DND-41 (cell line): ENCODE results near the gene ZMYM4.
A peak's percentile ranks its signal among the peaks of the same experiment; 100 is the strongest.

Experiments
- ATAC-seq: fragments of 200-7000 bp; cut with Tn5 transposase; 3 replicates; pipeline ENCODE4 v1.9.1; 2021; ENCODE audit warnings: low read depth; ENCODE audit not compliant: insufficient read depth
- DNase-seq: peaks from one replicate; pipeline ENCODE4 v3.0.0-alpha.2; 2020
- H2AFZ ChIP-seq: 2 replicates; pipeline ENCODE4 v1.6.0; 2012; ENCODE audit warnings: low read depth, low read length
- H3K27ac ChIP-seq: 2 replicates; pipeline ENCODE4 v1.5.1; 2012; ENCODE audit warnings: low read length, inconsistent platforms
- H3K27me3 ChIP-seq: fragments of 200-600 bp; sonication (generic); 2 replicates; pipeline ENCODE4 v1.6.0; 2012; ENCODE audit warnings: low read length, mild to moderate bottlenecking, inconsistent platforms; ENCODE audit not compliant: insufficient read depth, poor library complexity
- H3K36me3 ChIP-seq: 2 replicates; pipeline ENCODE4 v1.5.1; 2012; ENCODE audit warnings: low read length, inconsistent platforms; ENCODE audit not compliant: insufficient read depth
- H3K4me1 ChIP-seq: 2 replicates; pipeline ENCODE4 v1.5.1; 2012; ENCODE audit warnings: mild to moderate bottlenecking, low read length; ENCODE audit not compliant: insufficient read depth
- H3K4me2 ChIP-seq: 2 replicates; pipeline ENCODE4 v1.6.0; 2012; ENCODE audit warnings: mild to moderate bottlenecking, moderate library complexity, low read length, inconsistent platforms; ENCODE audit not compliant: insufficient read depth
- H3K4me3 ChIP-seq, 2 experiments: fragments of 200-600 bp in 1 of 2; shearing (Covaris generic) in 1 of 2; 2 replicates each; pipeline ENCODE4 v1.5.1; 2012 to 2016; ENCODE audit warnings: inconsistent platforms in 2 of 2, low read length in 2 of 2, mild to moderate bottlenecking in 2 of 2, low read depth in 1 of 2, moderate library complexity in 1 of 2
- H3K79me2 ChIP-seq: 2 replicates; pipeline ENCODE4 v1.6.0; 2012; ENCODE audit warnings: low read length, inconsistent platforms; ENCODE audit not compliant: insufficient read depth
- H3K9ac ChIP-seq: 2 replicates; pipeline ENCODE4 v1.6.0; 2012; ENCODE audit warnings: low read depth, mild to moderate bottlenecking, inconsistent platforms, low read length, moderate library complexity
- H3K9me3 ChIP-seq: 2 replicates; pipeline ENCODE4 v1.5.1; 2012; ENCODE audit warnings: low read length, moderate library complexity, mild to moderate bottlenecking, inconsistent platforms; ENCODE audit not compliant: insufficient read depth, severe bottlenecking
- H4K20me1 ChIP-seq: 2 replicates; pipeline ENCODE4 v1.6.0; 2012; ENCODE audit warnings: low read length; ENCODE audit not compliant: insufficient read depth
- CTCF ChIP-seq: IDR thresholded peaks from 2 replicates; pipeline ENCODE4 v1.5.1; 2012; ENCODE audit warnings: borderline replicate concordance, low read length, moderate library complexity, mild to moderate bottlenecking; ENCODE audit not compliant: poor library complexity, severe bottlenecking; ENCODE audit errors: extremely low read depth
- EZH2 ChIP-seq: IDR thresholded peaks from 3 replicates; pipeline ENCODE4 v1.6.1; 2012; ENCODE audit warnings: borderline replicate concordance, low read depth, mild to moderate bottlenecking, moderate library complexity, low read length, inconsistent platforms; ENCODE audit not compliant: severe bottlenecking

The ZMYM4 gene

GRCh38 chr1:35298464-35298863 is 30.0 kb downstream of the ZMYM4 start:
- ATAC-seq (peak; percentile 83), DNase-seq (peak; percentile 26)
- peaks cover 8% of the 10 kb centered on the region for H4K20me1 ChIP-seq
- no peaks in the 10 kb centered on the region for H3K9me3 ChIP-seq
- H2AFZ ChIP-seq: no peak overlapping the region
- no peaks in the 10 kb centered on the region for H3K27me3 ChIP-seq
- no peak overlapping the region for H3K4me2 ChIP-seq
- no peaks in the 10 kb centered on the region for H3K4me1 ChIP-seq
- H3K79me2 ChIP-seq: peaks cover 62% of the 10 kb centered on the region
- H3K9ac ChIP-seq: no peak overlapping the region
- H3K36me3 ChIP-seq: peaks cover 28% of the 10 kb centered on the region
- H3K4me3 ChIP-seq: no peak overlapping the region
- 0 out of 2 replicates have a peak overlapping the region, but pooled peaks have one; percentile 13 for H3K27ac ChIP-seq
- TF ChIP-seq CTCF (peak; percentile 69), EZH2 (no peak)

- peaks cover 68% of the 10 kb centered on the region for H3K79me2 ChIP-seq
- DNase-seq (no peak), ATAC-seq (no peak)
- no peaks in the 10 kb centered on the region for H3K4me1 ChIP-seq
- H3K4me2 ChIP-seq: no peak overlapping the region
- H3K4me3 ChIP-seq: no peak overlapping the region
- peaks cover 32% of the 10 kb centered on the region for H3K36me3 ChIP-seq
- no peaks in the 10 kb centered on the region for H3K27me3 ChIP-seq
- no peaks in the 10 kb centered on the region for H3K9me3 ChIP-seq
- peaks cover 8% of the 10 kb centered on the region for H4K20me1 ChIP-seq
- no peak overlapping the region for H3K9ac ChIP-seq
- H2AFZ ChIP-seq: no peak overlapping the region
- no peak overlapping the region for H3K27ac ChIP-seq
- TF ChIP-seq EZH2 (no peak), CTCF (no peak)
Measured at GRCh38 chr1:35300376-35300775, 31.9 kb downstream of the ZMYM4 start.

- Histone ChIP-seq H3K9ac (no peak overlapping the region), H3K27ac (no peak overlapping the region), H3K9me3 (no peaks in the 10 kb centered on the region), H3K4me2 (no peak overlapping the region), H3K27me3 (no peaks in the 10 kb centered on the region), H3K79me2 (peaks cover 77% of the 10 kb centered on the region), H2AFZ (no peak overlapping the region), H4K20me1 (peaks cover 8% of the 10 kb centered on the region), H3K4me1 (no peaks in the 10 kb centered on the region), H3K36me3 (peaks cover 34% of the 10 kb centered on the region), H3K4me3 (no peak overlapping the region)
- ATAC-seq (no peak), DNase-seq (no peak)
- TF ChIP-seq EZH2 (no peak), CTCF (no peak)
Measured at GRCh38 chr1:35301674-35302392, 33.3 kb downstream of the ZMYM4 start.
